MM.1S (cell line): Measurements from ENCODE around the gene ABCA9.

Source experiments
- DNase-seq: peaks from one replicate; pipeline ENCODE4 v3.0.0-alpha.2; 2015
- H2AFZ ChIP-seq: fragments of 300-600 bp; sonication (generic); 2 replicates; pipeline ENCODE4 v1.6.0; 2016; ENCODE audit warnings: antibody characterized with exemption, low read length
- H3F3A ChIP-seq: fragments of 300-600 bp; sonication (generic); 2 replicates; pipeline ENCODE4 v1.6.1; 2016; ENCODE audit warnings: mild to moderate bottlenecking, antibody characterized with exemption, low read length, moderate library complexity, mixed read lengths; ENCODE audit not compliant: insufficient read depth
- H3K27ac ChIP-seq: fragments of 300-600 bp; sonication (generic); 2 replicates; pipeline ENCODE4 v1.5.1; 2016; ENCODE audit warnings: mild to moderate bottlenecking, low read length
- H3K27me3 ChIP-seq: fragments of 300-600 bp; sonication (generic); replicated peaks from 2 replicates; pipeline ENCODE4 v1.6.0; 2016; ENCODE audit warnings: low read length; ENCODE audit not compliant: insufficient read depth
- H3K36me3 ChIP-seq: fragments of 300-600 bp; sonication (generic); replicated peaks from 2 replicates; pipeline ENCODE4 v1.6.1; 2016; ENCODE audit warnings: mild to moderate bottlenecking, low read length, mixed read lengths; ENCODE audit not compliant: insufficient read depth
- H3K4me1 ChIP-seq: fragments of 300-600 bp; sonication (generic); 2 replicates; pipeline ENCODE4 v1.6.1; 2016; ENCODE audit warnings: low read length, mixed read lengths
- H3K4me2 ChIP-seq: fragments of 300-600 bp; sonication (generic); 2 replicates; pipeline ENCODE4 v1.6.0; 2016; ENCODE audit warnings: low read depth, low read length
- H3K4me3 ChIP-seq: fragments of 300-600 bp; sonication (generic); 2 replicates; pipeline ENCODE4 v1.5.1; 2016; ENCODE audit warnings: low read length, mixed read lengths
- H3K79me2 ChIP-seq: fragments of 300-600 bp; sonication (generic); 2 replicates; pipeline ENCODE4 v1.6.1; 2016; ENCODE audit warnings: mixed run types, low read length, mixed read lengths
- H3K9ac ChIP-seq: fragments of 300-600 bp; sonication (generic); 2 replicates; pipeline ENCODE4 v1.6.1; 2016; ENCODE audit warnings: low read length, mixed read lengths
- H3K9me2 ChIP-seq: fragments of 300-600 bp; sonication (generic); replicated peaks from 2 replicates; pipeline ENCODE4 v1.6.1; 2016; ENCODE audit warnings: mild to moderate bottlenecking, low read length, mixed read lengths; ENCODE audit not compliant: insufficient read depth
- H3K9me3 ChIP-seq: fragments of 300-600 bp; sonication (generic); replicated peaks from 2 replicates; pipeline ENCODE4 v1.6.1; 2016; ENCODE audit warnings: mild to moderate bottlenecking, low read length, mixed read lengths; ENCODE audit not compliant: insufficient read depth
- H4K20me1 ChIP-seq: fragments of 300-600 bp; sonication (generic); 2 replicates; pipeline ENCODE4 v1.6.1; 2016; ENCODE audit warnings: mild to moderate bottlenecking, low read length, moderate library complexity, mixed read lengths; ENCODE audit not compliant: insufficient read depth
- CTCF ChIP-seq: fragments of 300-600 bp; sonication (generic); IDR thresholded peaks from 2 replicates; pipeline ENCODE4 v1.5.1; 2016; ENCODE audit warnings: antibody characterized with exemption, low read length, mixed read lengths
- EZH2 ChIP-seq: fragments of 300-600 bp; sonication (generic); optimal IDR thresholded peaks from 2 replicates; pipeline ENCODE3; 2017; ENCODE audit warnings: low read depth, mild to moderate bottlenecking, antibody characterized with exemption, low read length, mixed read lengths
- EZH2phosphoT487 ChIP-seq: fragments of 300-600 bp; sonication (generic); IDR thresholded peaks from 2 replicates; pipeline ENCODE4 v1.6.1; 2018; ENCODE audit warnings: antibody characterized with exemption, low read length

ABCA9 gene

GRCh38 chr17:69060822-69061221 is at the start of gene ABCA9:
ABCA9 (minus strand) TSS chr17:69060927; CDS start chr17:69051126, 9,801 bp downstream.
- Histone ChIP-seq H3K9me3 (no peaks in the 10 kb centered on the region), H3F3A (no peaks in the 10 kb centered on the region), H3K9me2 (no peaks in the 10 kb centered on the region), H3K9ac (no peak within 1 kb of the TSS), H3K27ac (no peak within 1 kb of the TSS), H3K4me3 (no peak within 1 kb of the TSS), H4K20me1 (no peaks in the 10 kb centered on the region), H3K27me3 (no peaks in the 10 kb centered on the region), H2AFZ (no peak within 1 kb of the TSS), H3K79me2 (no peaks in the 10 kb centered on the region), H3K4me2 (no peak within 1 kb of the TSS), H3K36me3 (no peaks in the 10 kb centered on the region), H3K4me1 (peaks cover 6% of the 10 kb centered on the region; the same call in 1 of the 2 replicates)
- no peak for DNase-seq
- TF ChIP-seq EZH2phosphoT487 (no peak), EZH2 (no peak), CTCF (no peak)

GRCh38 chr17:69105907-69106730 is 45.4 kb upstream of the ABCA9 start:
- Histone ChIP-seq H3K4me1 (no peaks in the 10 kb centered on the region), H4K20me1 (no peaks in the 10 kb centered on the region), H3K9ac (no peak overlapping the region), H3K4me3 (no peak overlapping the region), H3K4me2 (no peak overlapping the region), H3K27ac (no peak overlapping the region), H2AFZ (no peak overlapping the region), H3K27me3 (no peaks in the 10 kb centered on the region), H3F3A (no peaks in the 10 kb centered on the region), H3K9me2 (no peaks in the 10 kb centered on the region), H3K9me3 (no peaks in the 10 kb centered on the region), H3K36me3 (no peaks in the 10 kb centered on the region), H3K79me2 (no peaks in the 10 kb centered on the region)
- DNase-seq: no peak
- TF ChIP-seq CTCF (no peak), EZH2 (no peak), EZH2phosphoT487 (no peak)

GRCh38 chr17:69103557-69104233 is 43.0 kb upstream of the ABCA9 start:
- Histone ChIP-seq H3K36me3 (no peaks in the 10 kb centered on the region), H3K4me3 (no peak overlapping the region), H3K9me3 (no peaks in the 10 kb centered on the region), H2AFZ (no peak overlapping the region), H4K20me1 (no peaks in the 10 kb centered on the region), H3K27me3 (no peaks in the 10 kb centered on the region), H3K4me1 (no peaks in the 10 kb centered on the region), H3K79me2 (no peaks in the 10 kb centered on the region), H3F3A (no peaks in the 10 kb centered on the region), H3K9me2 (no peaks in the 10 kb centered on the region), H3K27ac (no peak overlapping the region), H3K4me2 (no peak overlapping the region), H3K9ac (no peak overlapping the region)
- TF ChIP-seq CTCF (no peak), EZH2phosphoT487 (no peak), EZH2 (no peak)
- DNase-seq: no peak
